GM12891 (cell line): Measurements from ENCODE around the gene SYCP2.

Experiments used
- DNase-seq: peaks from one replicate; pipeline ENCODE4 v3.0.0; 2011; ENCODE audit warnings: low spot score; ENCODE audit not compliant: insufficient read length
- FAIRE-seq: peaks from 2 replicates; lab custom pipeline; 2011; peaks lifted over from hg19 to GRCh38; lab: Jason Lieb, UNC
- PAX5 ChIP-seq: IDR thresholded peaks from 2 replicates; pipeline ENCODE4 v1.6.1; 2011; ENCODE audit warnings: low read length, moderate library complexity, mild to moderate bottlenecking; ENCODE audit not compliant: insufficient read depth, severe bottlenecking
- POLR2A ChIP-seq: IDR thresholded peaks from 2 replicates; pipeline ENCODE4 v1.6.1; 2011; ENCODE audit warnings: low read depth, low read length, control low read depth
- POLR2AphosphoS5 ChIP-seq: IDR thresholded peaks from 2 replicates; pipeline ENCODE4 v1.6.1; 2011; ENCODE audit warnings: low read depth, low read length, control low read depth
- POU2F2 ChIP-seq: IDR thresholded peaks from 2 replicates; pipeline ENCODE4 v1.6.1; 2011; ENCODE audit warnings: low read depth, mild to moderate bottlenecking, control low read depth, low read length, moderate library complexity
- SPI1 ChIP-seq: IDR thresholded peaks from 2 replicates; pipeline ENCODE4 v1.6.1; 2011; ENCODE audit warnings: low read depth, low read length, control low read depth
- TAF1 ChIP-seq: IDR thresholded peaks from 2 replicates; pipeline ENCODE4 v1.6.1; 2011; ENCODE audit warnings: low read depth, low read length, control low read depth

The SYCP2 gene

GRCh38 chr20:59945175-59945574 lies 11.7 kb upstream of the SYCP2 start:
- no peak for TF ChIP-seq POLR2AphosphoS5
- no peak for TF ChIP-seq SPI1
- no peak for TF ChIP-seq POLR2A
- no peak for TF ChIP-seq POU2F2
- TF ChIP-seq PAX5 = no peak
- TF ChIP-seq TAF1 = no peak
- DNase-seq (no peak), FAIRE-seq (no peak)

DNA sequence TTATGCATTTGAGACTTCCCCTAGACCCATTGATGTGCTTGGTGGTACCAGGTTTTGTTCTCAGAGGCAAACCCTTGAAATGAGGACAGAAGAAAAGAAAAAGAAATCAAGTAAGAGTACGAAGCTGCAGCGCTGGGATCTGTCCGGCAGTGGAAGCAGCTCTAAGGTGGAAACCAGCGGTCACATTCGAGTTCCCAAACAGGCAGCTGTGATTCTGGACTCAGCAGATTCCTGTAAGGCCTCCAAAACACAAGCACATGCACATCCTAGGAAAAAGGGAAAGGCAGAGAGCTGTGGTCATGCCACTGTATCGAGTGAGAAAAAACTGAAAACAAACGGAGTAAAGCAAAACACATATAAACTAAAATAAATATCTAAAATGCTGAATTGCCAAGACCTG lies 11.3 kb upstream of the SYCP2 start:
- TF ChIP-seq PAX5 (no peak), SPI1 (no peak), POLR2AphosphoS5 (no peak), POLR2A (no peak), POU2F2 (no peak), TAF1 (no peak)
- FAIRE-seq (no peak), DNase-seq (no peak)

DNA sequence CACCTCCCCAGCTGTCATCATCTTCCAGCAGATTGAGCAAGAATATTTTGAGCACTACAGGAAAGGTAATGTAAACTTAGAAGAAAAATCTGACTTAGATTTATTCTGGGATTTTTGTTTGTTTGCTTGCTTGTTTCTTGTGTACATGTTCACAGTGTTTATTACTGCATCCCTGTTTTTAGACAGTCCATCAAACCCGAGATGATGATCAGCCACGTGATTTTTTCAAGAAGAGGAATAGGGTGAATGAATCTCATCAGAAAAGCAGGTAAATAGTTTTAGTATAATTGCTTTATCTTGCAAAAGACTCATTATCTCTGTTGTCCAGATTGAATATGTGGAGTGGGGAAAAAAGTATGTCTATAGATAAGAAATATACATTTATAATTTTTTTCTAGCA lies 8.8 kb upstream of the SYCP2 start:
- TF ChIP-seq POLR2A (no peak), SPI1 (no peak), POLR2AphosphoS5 (no peak), PAX5 (no peak), POU2F2 (no peak), TAF1 (no peak)
- no peak for FAIRE-seq
- no peak for DNase-seq

DNA sequence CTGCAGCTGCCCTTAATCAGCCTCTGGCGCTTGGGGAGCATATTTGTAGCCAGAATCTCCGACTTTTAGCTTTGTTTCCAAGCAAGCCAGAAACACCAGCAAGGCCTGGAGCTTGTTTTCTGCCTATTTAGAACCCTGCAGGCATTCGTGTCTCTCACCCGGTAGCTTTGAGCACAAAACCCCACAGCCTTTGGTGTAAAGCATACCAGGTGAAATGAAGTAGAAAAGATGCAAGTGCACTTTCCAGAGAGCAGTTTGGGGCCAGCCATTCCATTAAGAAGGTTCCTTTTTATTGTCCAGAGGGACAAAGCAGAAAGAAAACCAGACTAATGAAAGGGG lies 7.5 kb upstream of the SYCP2 start:
- FAIRE-seq = no peak
- DNase-seq = no peak
- TF ChIP-seq POLR2AphosphoS5 (no peak), PAX5 (no peak), SPI1 (no peak), TAF1 (no peak), POLR2A (no peak), POU2F2 (no peak)

DNA sequence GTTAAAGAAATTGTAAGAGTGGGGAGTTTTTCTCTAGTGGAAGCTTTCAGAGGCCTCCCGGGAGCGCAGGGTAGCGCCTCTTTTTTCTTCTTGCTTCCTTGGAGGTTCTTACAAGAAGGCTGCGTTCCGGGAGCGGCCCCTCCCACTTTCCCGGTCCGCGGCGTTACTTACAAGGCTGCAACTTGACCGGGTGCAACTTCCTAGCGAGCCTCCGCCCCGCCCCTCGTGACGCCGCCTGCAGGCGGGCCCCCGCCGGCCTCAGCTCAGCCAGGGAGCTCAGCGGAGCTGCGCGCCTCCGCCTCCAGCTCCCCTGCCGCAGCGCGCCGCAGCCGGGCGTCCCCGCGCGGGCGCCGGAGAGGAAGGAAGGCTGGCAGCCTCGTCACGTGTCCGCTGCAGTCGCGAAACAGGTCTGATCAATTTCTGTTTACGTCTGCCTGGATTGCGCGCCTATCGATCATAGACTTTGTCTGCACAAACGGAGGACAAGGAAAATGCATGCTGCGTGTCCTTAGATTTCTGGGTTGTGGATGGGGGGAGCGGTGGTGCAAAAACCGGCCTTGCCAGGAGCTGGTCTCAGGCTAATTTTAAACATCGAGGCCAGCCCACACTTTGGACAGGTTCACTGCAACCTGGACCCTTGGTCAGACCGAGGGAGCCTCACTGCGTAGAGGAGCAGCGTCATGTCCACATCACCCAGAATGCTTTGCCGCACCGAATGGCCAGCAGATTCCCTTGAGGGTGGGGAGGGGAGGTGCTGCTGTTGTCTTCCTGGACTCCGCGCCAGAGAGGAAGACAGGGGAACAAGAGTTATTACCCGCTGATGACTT lies 6.9 kb upstream of the SYCP2 start, which contains the start of the genes FAM217B and PPP1R3D:
Gene FAM217B, plus strand, starts transcription at position 261 of the 827 bp plus-strand sequence. CDS start 3,555 bp downstream, outside the sequence.
Gene PPP1R3D, minus strand, starts transcription at position 177 of the 827 bp plus-strand sequence. CDS start 374 bp downstream, outside the sequence.
- TF ChIP-seq POU2F2 = 0 out of 2 replicates have a peak, but pooled peaks have one; percentile 13
- TF ChIP-seq TAF1 = peak; percentile 66; the same call in 1 of the 2 replicates
- no peak for TF ChIP-seq SPI1
- peak; percentile 70; the same call in 1 of the 2 replicates for TF ChIP-seq POLR2A
- TF ChIP-seq POLR2AphosphoS5 = peak; percentile 69; the same call in 1 of the 2 replicates
- no peak for TF ChIP-seq PAX5
- DNase-seq (peak; percentile 95), FAIRE-seq (peak; percentile 94)

DNA sequence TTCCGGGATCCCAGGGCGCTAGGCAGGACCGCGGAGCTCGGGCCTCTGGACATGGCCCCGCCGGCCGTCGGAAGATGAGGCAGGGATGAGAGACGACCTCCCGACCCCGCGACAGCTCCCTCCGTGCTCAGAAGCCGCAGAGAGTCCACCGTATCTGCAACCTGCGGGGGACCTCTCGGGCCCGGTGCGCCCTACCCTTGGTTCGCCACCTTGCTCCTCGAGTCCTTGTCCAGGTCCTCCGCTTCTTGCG lies 6.4 kb upstream of the SYCP2 start:
- TF ChIP-seq POLR2A = no peak
- TF ChIP-seq POLR2AphosphoS5 = no peak
- no peak for TF ChIP-seq PAX5
- TF ChIP-seq POU2F2 = no peak
- TF ChIP-seq SPI1 = no peak
- TF ChIP-seq TAF1 = no peak
- FAIRE-seq (no peak), DNase-seq (peak; percentile 31)

DNA sequence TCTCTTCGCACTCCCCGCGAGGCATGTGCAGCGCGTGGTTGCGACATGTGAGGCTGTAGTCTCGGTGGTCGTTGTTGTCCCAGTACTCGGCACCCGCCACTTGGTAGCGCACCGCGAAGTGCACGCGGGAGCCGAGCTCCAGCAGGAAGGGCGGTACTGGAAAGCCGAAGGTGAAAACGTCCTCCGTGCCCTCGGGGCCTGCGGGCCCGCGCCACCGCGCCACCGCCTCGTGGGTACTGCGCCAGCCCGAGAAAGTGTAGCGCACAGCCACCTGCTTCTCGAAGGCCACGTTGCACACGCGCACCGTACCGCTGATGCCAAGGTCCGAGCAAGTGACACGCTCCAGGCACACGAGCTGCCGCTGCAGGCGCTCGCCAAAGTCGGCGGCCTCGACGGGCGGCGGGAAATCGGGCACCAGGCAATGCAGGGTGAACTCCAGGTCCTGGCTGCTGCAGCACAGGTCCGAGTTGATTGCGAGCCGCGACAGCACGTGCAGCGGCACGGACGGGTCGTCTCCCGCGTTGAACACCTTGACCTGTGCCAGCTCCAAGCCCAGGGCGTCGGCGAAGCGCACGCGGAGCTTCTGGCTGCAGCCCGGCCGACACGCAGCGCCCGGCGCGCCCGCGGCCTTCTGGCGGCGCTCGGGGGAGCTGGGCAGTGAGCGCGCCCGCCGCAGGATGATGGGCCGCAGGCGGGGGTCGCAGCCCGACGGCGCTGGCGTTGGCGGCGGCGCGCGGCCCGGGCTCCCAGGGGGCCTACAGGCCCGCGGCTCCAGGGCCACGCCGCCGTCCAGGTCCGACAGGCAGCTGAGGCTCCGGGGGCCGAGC lies 5.8 kb upstream of the SYCP2 start:
- DNase-seq (no peak), FAIRE-seq (no peak)
- TF ChIP-seq SPI1 (no peak), TAF1 (no peak), POLR2A (no peak), POU2F2 (no peak), POLR2AphosphoS5 (no peak), PAX5 (no peak)

DNA sequence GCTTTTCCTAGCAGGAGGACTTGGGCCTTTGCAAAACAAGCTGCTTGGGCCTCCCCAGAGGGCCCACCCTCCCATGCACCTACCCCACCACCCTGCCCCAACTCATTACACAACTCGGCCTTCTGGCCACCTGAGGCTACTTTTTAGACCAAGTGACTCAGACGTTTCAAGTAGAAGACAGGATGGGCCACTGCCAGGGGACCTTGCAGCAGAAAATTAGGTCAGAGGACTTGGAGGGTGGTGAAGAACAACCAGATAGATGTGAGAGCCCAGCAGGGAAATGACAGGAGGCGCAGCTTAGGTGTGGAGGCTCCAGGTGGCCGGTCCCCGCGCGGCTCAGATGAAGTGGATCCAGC lies 5.2 kb upstream of the SYCP2 start:
- TF ChIP-seq POU2F2 (no peak), SPI1 (no peak), PAX5 (no peak), TAF1 (no peak), POLR2AphosphoS5 (no peak), POLR2A (no peak)

DNA sequence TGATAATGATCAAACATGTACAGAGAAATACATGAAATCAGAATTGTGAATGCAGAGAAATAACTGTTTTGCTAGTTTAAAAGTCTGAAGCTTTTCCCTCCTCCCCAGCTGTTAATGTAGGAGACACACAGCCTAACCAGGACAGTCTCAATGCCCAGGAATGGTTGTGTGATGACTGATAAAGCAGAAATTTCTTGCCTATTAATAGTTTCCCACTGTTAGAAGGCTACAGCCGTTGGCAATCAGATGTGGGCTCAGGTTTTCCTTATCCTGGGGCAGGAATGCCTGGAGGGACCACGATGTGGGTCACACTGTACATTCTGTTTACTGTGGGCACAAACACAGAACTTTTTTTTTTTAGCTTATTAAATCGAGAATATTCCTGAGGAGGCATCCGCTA lies 4.8 kb upstream of the SYCP2 start:
- DNase-seq (no peak), FAIRE-seq (no peak)
- TF ChIP-seq SPI1 (no peak), POU2F2 (no peak), POLR2A (no peak), POLR2AphosphoS5 (no peak), TAF1 (no peak), PAX5 (no peak)

More for the DNA sequence above, 5.2 kb upstream of the SYCP2 start:
- no peak for FAIRE-seq
- no peak for DNase-seq

DNA sequence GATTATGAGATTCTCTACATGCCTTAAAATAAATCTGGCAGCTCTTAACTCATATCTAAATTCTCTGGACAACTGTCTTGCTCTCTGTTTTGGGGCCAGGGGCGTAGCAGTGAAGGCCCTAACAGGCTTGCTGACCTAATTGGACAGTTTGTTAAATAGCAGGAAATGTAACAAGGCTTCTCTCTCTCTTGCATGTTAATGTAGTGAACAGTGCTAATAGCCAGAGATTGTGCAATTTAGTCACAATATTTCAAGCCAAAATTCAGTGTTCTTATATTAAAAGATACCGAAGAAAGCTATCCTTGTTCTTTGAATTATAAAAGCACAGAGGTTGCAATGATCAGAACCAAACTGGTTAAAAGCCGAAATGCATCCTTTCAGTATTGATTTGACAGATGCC lies 3.7 kb upstream of the SYCP2 start:
- FAIRE-seq (no peak), DNase-seq (no peak)
- TF ChIP-seq SPI1 (no peak), TAF1 (no peak), POLR2AphosphoS5 (no peak), POU2F2 (no peak), PAX5 (no peak), POLR2A (no peak)
